Lower leg skin (tissue), 4 donors: ENCODE results near the gene NOL4L. TPM values are rescaled to one million over a fixed set of nuclear protein-coding genes. Genes with fewer than 3 reads are reported as not detected.
"Not testable (repeated sequence)": the region's sequence is repeated elsewhere in the genome, so short reads cannot be mapped to it uniquely, and the experiment has no call there.

Experiments used
- DNase-seq, 2 donors: peaks; one replicate each; pipeline ENCODE4 v3.0.0-alpha.2; 2019; ENCODE audit warnings: low spot score in 2 of 2
- H3K4me3 ChIP-seq: fragments of 200-600 bp; sonication (generic); 2 replicates; pipeline ENCODE4 v1.5.1; 2017; ENCODE audit warnings: mild to moderate bottlenecking, low read depth; ENCODE audit not compliant: poor library complexity, severe bottlenecking
- CTCF ChIP-seq, 3 donors: fragments of 450-650 bp; IDR thresholded peaks; one replicate each; pipeline ENCODE4 v1.5.1; 2016; ENCODE audit warnings: antibody characterized with exemption in 3 of 3, mild to moderate bottlenecking in 3 of 3, moderate library complexity in 2 of 3
- POLR2A ChIP-seq, 2 donors: fragments of 450-650 bp; IDR thresholded peaks; one replicate each; pipeline ENCODE4 v1.6.1; 2016 to 2017; ENCODE audit warnings: antibody characterized with exemption in 2 of 2, mild to moderate bottlenecking in 1 of 2, moderate library complexity in 1 of 2
- WGBS, 2 donors: methylation state at CpG; one replicate each; pipeline ENCODE4 v1.1.5; 2018; 5-methylcytosine and 5-hydroxymethylcytosine counted together
- intact Hi-C: fragments of 100-400 bp; cut with DNase I; formaldehyde crosslinking; loops from one replicate; pipeline ENCODE4 v1.15.0; 2023; ENCODE audit warnings: low total_unique reads
- total RNA-seq, 4 donors: library from RNA; depleted of rRNA; stranded (reverse); fragments of >200 nt; gene quantifications; one replicate each; pipeline ENCODE4 v1.1.0, GENCODE V29; 2016

The NOL4L gene
- total RNA-seq, 4 donors from 2014 or later: 4.6 to 10.4 (median 7.0) TPM

GRCh38 chr20:32411955-32412706 is 173.0 kb downstream of the NOL4L start:
- no peak for DNase-seq
- WGBS, 2 donors: 89 to 92% methylated on average over 2 of the region's 2 CpGs
- intact Hi-C loops: no loop called here

GRCh38 chr20:32407131-32407750 is 177.9 kb downstream of the NOL4L start:
- H3K4me3 ChIP-seq, DNase-seq, intact Hi-C loops: not testable (repeated sequence)
- WGBS, 2 donors: 94 to 96% methylated on average over 9 of the region's 9 CpGs

More at GRCh38 chr20:32411955-32412706, 173.0 kb downstream of the NOL4L start:
- TF ChIP-seq POLR2A (IDR thresholded peaks at IDR 0.05) (no peak), CTCF (IDR thresholded peaks at IDR 0.05) (no peak)
- H3K4me3 ChIP-seq: no peak overlapping the region

- no peak overlapping the region for H3K4me3 ChIP-seq
- intact Hi-C loops: no loop called here
- TF ChIP-seq POLR2A (IDR thresholded peaks at IDR 0.05) (no peak), CTCF (IDR thresholded peaks at IDR 0.05) (no peak)
- 95 to 98% methylated on average over 4 of the region's 4 CpGs for WGBS, 2 donors
- no peak for DNase-seq
Observed at GRCh38 chr20:32406701-32407100, 178.4 kb downstream of the NOL4L start.

- intact Hi-C loops: no loop called here
- no peak for TF ChIP-seq POLR2A (IDR thresholded peaks at IDR 0.05)
- TF ChIP-seq CTCF (IDR thresholded peaks at IDR 0.05): no peak
- 67 to 75% methylated on average over 2 of the region's 2 CpGs for WGBS, 2 donors
- DNase-seq: no peak
- no peak overlapping the region for H3K4me3 ChIP-seq
Observed at GRCh38 chr20:32404017-32404416, 181.1 kb downstream of the NOL4L start.

GRCh38 chr20:32400476-32400875 is 184.7 kb downstream of the NOL4L start:
- TF ChIP-seq POLR2A (IDR thresholded peaks at IDR 0.05) (no peak), CTCF (IDR thresholded peaks at IDR 0.05) (no peak)
- no peak overlapping the region for H3K4me3 ChIP-seq
- no peak for DNase-seq
- 90 to 92% methylated on average over 1 of the region's 1 CpG for WGBS, 2 donors
- intact Hi-C loops: no loop called here

GRCh38 chr20:32397567-32398084 is 187.5 kb downstream of the NOL4L start:
- DNase-seq: no peak
- TF ChIP-seq CTCF (IDR thresholded peaks at IDR 0.05): no peak
- TF ChIP-seq POLR2A (IDR thresholded peaks at IDR 0.05): no peak
- no peak overlapping the region for H3K4me3 ChIP-seq
- intact Hi-C loops: loop anchor here (10.0 kb wide), 1 partner anchor 763 kb away; the partner anchor contains the start of gene COX4I2
- WGBS, 2 donors: 95% methylated on average over 11 of the region's 11 CpGs
